H1 (cell line): ENCODE results near the gene ASCC3. TPM values are rescaled to one million over a fixed set of nuclear protein-coding genes. Genes with fewer than 3 reads are reported as not detected.

Experiments
- BACH1 ChIP-seq: IDR thresholded peaks from 2 replicates; pipeline ENCODE4 v1.6.1; 2012; ENCODE audit warnings: low read length, improper control_type of control experiment
- CHD7 ChIP-seq: fragments of 300-600 bp; sonication (generic); IDR thresholded peaks from 2 replicates; pipeline ENCODE4 v1.7.1; 2012; ENCODE audit warnings: low read length, moderate library complexity, mild to moderate bottlenecking, inconsistent platforms; ENCODE audit not compliant: insufficient replicate concordance
- EGR1 ChIP-seq: IDR thresholded peaks from 2 replicates; pipeline ENCODE4 v1.6.1; 2011; ENCODE audit warnings: low read depth, low read length, borderline replicate concordance
- RAD21 ChIP-seq, 2 experiments: IDR thresholded peaks in 1 of 2; conservative IDR thresholded peaks in 1 of 2; 2 replicates each; pipeline ENCODE4 v1.6.1; 2011; ENCODE audit warnings: low read depth in 2 of 2, low read length in 2 of 2, improper control_type of control experiment in 1 of 2, inconsistent platforms in 1 of 2, mild to moderate bottlenecking in 1 of 2, moderate library complexity in 1 of 2
- SUZ12 ChIP-seq: fragments of 200-600 bp; sonication (generic); IDR thresholded peaks from 2 replicates; pipeline ENCODE4 v1.6.1; 2012; ENCODE audit warnings: mild to moderate bottlenecking, inconsistent platforms, low read length, moderate library complexity, mixed read lengths
- polyA plus RNA-seq, 7 experiments: library from polyadenylated mRNA; depleted of rRNA in 3 of 7; stranded (reverse) in 5 of 7; unstranded in 2 of 7; fragments of >200 nt in 5 of 7; fragments of 200-250 nt in 2 of 7; gene quantifications; 1 replicate in 5 of 7; 2 replicates in 1 of 7; 4 replicates in 1 of 7; pipeline versions ENCODE4 v1.2.1 to v1.2.3, GENCODE V29; 2011 to 2013; ENCODE audit warnings: missing spikeins in 2 of 7, mixed read lengths in 2 of 7
- total RNA-seq: library from RNA; stranded (reverse); fragmentation: NEBNext Ultra II Directional; extraction: Animal tissue kit (Norgen Biotek cat#: 25700); gene quantifications from 2 replicates; pipeline ENCODE4 v1.2.1, GENCODE V29; 2021

Gene ASCC3
- total and polyA plus RNA-seq, 2 of the 8 experiments (the other 6 are each of a cell fraction or from before 2014, with no cell fraction given) = 37.5 to 77.8 TPM

GRCh38 chr6:100856146-100856545 is 25.0 kb downstream of the ASCC3 start (continued):
- TF ChIP-seq CHD7 (no peak), EGR1 (no peak), SUZ12 (no peak), RAD21 (IDR thresholded peaks at IDR 0.05 in 1 of 2, conservative IDR thresholded peaks at IDR 0.05 in 1 of 2; ENCODE audit: low read depth in 2 of 2, low read length in 2 of 2) (no peak), BACH1 (no peak)
